Measurements from ENCODE around the gene MAP3K7CL.
A peak's percentile ranks its signal among the peaks of the same experiment; 100 is the strongest.

MAP3K7CL gene

GRCh38 chr21:29178926-29179325 lies 48.5 kb downstream of the MAP3K7CL start:
- no peak for DNase-seq (ENCODE audit: low spot score)
- TF ChIP-seq CTCF (IDR thresholded peaks at IDR 0.05; ENCODE audit: extremely low read depth, missing control alignments) = no peak

GRCh38 chr21:29179503-29179902 lies 49.1 kb downstream of the MAP3K7CL start:
- no peak for DNase-seq (ENCODE audit: low spot score)
- no peak for TF ChIP-seq CTCF (IDR thresholded peaks at IDR 0.05; ENCODE audit: extremely low read depth, missing control alignments)

GRCh38 chr21:29181799-29182470 lies 51.5 kb downstream of the MAP3K7CL start:
- peak; percentile 18 for DNase-seq (ENCODE audit: low spot score)
- no peak for TF ChIP-seq CTCF (IDR thresholded peaks at IDR 0.05; ENCODE audit: extremely low read depth, missing control alignments)

- TF ChIP-seq CTCF (IDR thresholded peaks at IDR 0.05; ENCODE audit: extremely low read depth, missing control alignments) = no peak
- no peak for DNase-seq (ENCODE audit: low spot score)
Observed at GRCh38 chr21:29182691-29183092, 52.2 kb downstream of the MAP3K7CL start.

GRCh38 chr21:29184037-29184436 lies 53.6 kb downstream of the MAP3K7CL start:
- TF ChIP-seq CTCF (IDR thresholded peaks at IDR 0.05; ENCODE audit: extremely low read depth, missing control alignments) = no peak
- DNase-seq (ENCODE audit: low spot score) = no peak

GRCh38 chr21:29185172-29185571 lies 54.7 kb downstream of the MAP3K7CL start:
- TF ChIP-seq CTCF (IDR thresholded peaks at IDR 0.05; ENCODE audit: extremely low read depth, missing control alignments) = no peak
- DNase-seq (ENCODE audit: low spot score) = no peak

GRCh38 chr21:29185633-29186032 lies 55.2 kb downstream of the MAP3K7CL start:
- DNase-seq (ENCODE audit: low spot score) = no peak
- TF ChIP-seq CTCF (IDR thresholded peaks at IDR 0.05; ENCODE audit: extremely low read depth, missing control alignments) = no peak
